Astrocyte (in vitro differentiated cells and primary cell): Measurements from ENCODE around the gene OSBPL5. TPM values are rescaled to one million over a fixed set of nuclear protein-coding genes. Genes with fewer than 3 reads are reported as not detected.

Experiments
- DNase-seq: peaks from one replicate; pipeline ENCODE4 v3.0.0-alpha.2; 2010; ENCODE audit warnings: low read depth
- FAIRE-seq: peaks from 2 replicates; lab custom pipeline; 2011; peaks lifted over from hg19 to GRCh38; lab: Jason Lieb, UNC
- H2AFZ ChIP-seq: 2 replicates; pipeline ENCODE4 v1.6.0; 2012; ENCODE audit warnings: low read depth, low read length, inconsistent platforms
- H3K27ac ChIP-seq: 2 replicates; pipeline ENCODE4 v1.5.1; 2011; ENCODE audit warnings: low read depth, low read length, inconsistent platforms
- H3K27me3 ChIP-seq: 2 replicates; pipeline ENCODE4 v1.6.0; 2011; ENCODE audit warnings: low read length, inconsistent platforms; ENCODE audit not compliant: insufficient read depth
- H3K36me3 ChIP-seq: 2 replicates; pipeline ENCODE4 v1.5.1; 2011; ENCODE audit warnings: low read length, inconsistent platforms; ENCODE audit not compliant: insufficient read depth
- H3K4me1 ChIP-seq: 2 replicates; pipeline ENCODE4 v1.5.1; 2011; ENCODE audit warnings: low read length, inconsistent platforms; ENCODE audit not compliant: insufficient read depth
- H3K4me2 ChIP-seq: 2 replicates; pipeline ENCODE4 v1.6.0; 2012; ENCODE audit warnings: low read length, inconsistent platforms
- H3K4me3 ChIP-seq: 2 replicates; pipeline ENCODE4 v1.5.1; 2011; ENCODE audit warnings: low read depth, mild to moderate bottlenecking, low read length, inconsistent platforms; ENCODE audit not compliant: insufficient read depth
- H3K79me2 ChIP-seq: 2 replicates; pipeline ENCODE4 v1.6.0; 2012; ENCODE audit warnings: mild to moderate bottlenecking, low read length, inconsistent platforms; ENCODE audit not compliant: insufficient read depth
- H3K9ac ChIP-seq: 2 replicates; pipeline ENCODE4 v1.6.0; 2012; ENCODE audit warnings: mild to moderate bottlenecking, low read length, inconsistent platforms
- H3K9me3 ChIP-seq: 2 replicates; pipeline ENCODE4 v1.5.1; 2012; ENCODE audit warnings: low read depth, mild to moderate bottlenecking, low read length, inconsistent platforms; ENCODE audit not compliant: insufficient read depth
- H4K20me1 ChIP-seq: 2 replicates; pipeline ENCODE4 v1.6.0; 2012; ENCODE audit warnings: low read length, inconsistent platforms; ENCODE audit not compliant: insufficient read depth
- H3K27ac Mint-ChIP-seq: one replicate; pipeline ENCODE4 v1.8.0; 2021; ENCODE audit warnings: mild to moderate bottlenecking, mixed read lengths; ENCODE audit not compliant: unreplicated experiment
- H3K27me3 Mint-ChIP-seq: one replicate; pipeline ENCODE4 v1.8.0; 2021; ENCODE audit warnings: low read depth, mixed read lengths; ENCODE audit not compliant: unreplicated experiment
- H3K36me3 Mint-ChIP-seq: one replicate; pipeline ENCODE4 v1.8.0; 2021; ENCODE audit warnings: low read depth, mixed read lengths; ENCODE audit not compliant: unreplicated experiment
- H3K4me1 Mint-ChIP-seq: one replicate; pipeline ENCODE4 v1.8.0; 2021; ENCODE audit warnings: low read depth, mixed read lengths; ENCODE audit not compliant: unreplicated experiment
- H3K4me3 Mint-ChIP-seq: one replicate; pipeline ENCODE4 v1.8.0; 2021; ENCODE audit warnings: mild to moderate bottlenecking, moderate library complexity, mixed read lengths; ENCODE audit not compliant: unreplicated experiment
- H3K9me3 Mint-ChIP-seq: one replicate; pipeline ENCODE4 v1.8.0; 2021; ENCODE audit warnings: mild to moderate bottlenecking, mixed read lengths; ENCODE audit not compliant: unreplicated experiment
- EZH2 ChIP-seq: IDR thresholded peaks from 2 replicates; pipeline ENCODE4 v1.6.1; 2012; ENCODE audit warnings: mild to moderate bottlenecking, low read length, inconsistent platforms; ENCODE audit not compliant: insufficient read depth
- total RNA-seq: library from RNA; stranded (reverse); gene quantifications from 2 replicates; pipeline ENCODE4 v1.2.1, GENCODE V29; 2021
- TF ChIP-seq, protein P1 (sequence below): IDR thresholded peaks from 2 replicates; pipeline ENCODE4 v1.5.1; 2011; ENCODE audit warnings: low read depth, mild to moderate bottlenecking, inconsistent platforms, low read length, moderate library complexity; ENCODE audit not compliant: insufficient read depth

The OSBPL5 gene
- total RNA-seq, 1 donor from 2014 or later, result 29.0 TPM

DNA sequence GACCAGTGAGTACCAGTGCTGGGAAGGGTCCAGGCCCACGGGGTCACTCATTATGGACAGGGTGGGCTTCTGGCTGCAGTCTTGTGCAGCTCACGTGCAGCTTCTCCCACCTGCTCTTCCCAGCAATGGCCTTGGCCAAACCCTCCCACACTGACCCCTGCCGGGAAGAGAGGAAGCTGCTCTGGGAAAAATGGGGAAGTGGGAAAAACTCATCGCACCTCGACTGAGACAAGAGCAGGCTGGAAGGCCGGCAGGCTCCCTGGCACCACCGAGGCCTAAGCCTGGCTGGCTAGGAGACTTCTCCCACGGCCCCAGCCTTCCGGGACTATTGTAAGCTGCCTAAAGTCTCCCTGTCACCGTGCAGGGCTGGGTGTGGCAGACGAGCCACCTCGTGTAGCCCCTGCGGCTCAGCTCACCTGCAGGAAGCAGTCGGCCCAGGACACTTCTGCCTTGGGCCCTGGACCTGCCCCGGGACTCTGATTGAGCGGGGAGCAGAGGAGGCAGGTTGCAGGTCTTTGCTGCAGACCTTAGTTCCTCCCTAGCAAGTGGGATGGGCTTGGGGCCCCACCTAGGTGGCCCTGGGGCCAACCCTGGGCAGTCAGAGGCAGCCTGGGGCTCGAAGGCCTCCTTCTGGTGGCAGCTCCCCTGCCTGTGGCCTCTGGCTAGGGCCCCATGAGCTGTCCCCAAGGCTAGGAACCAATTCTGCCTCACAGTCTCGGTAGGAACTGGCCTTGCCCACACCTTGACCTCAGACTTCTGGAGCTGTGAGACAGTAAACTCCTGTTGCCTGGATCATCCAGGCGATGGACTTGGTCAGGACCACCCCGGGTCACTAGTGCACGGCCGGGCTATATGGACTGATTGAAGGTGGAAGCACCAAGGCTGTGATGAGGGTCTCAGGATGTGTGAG lies 30.4 kb upstream of the OSBPL5 start:
- H3K4me1 ChIP-seq, result no peaks in the 10 kb centered on the region
- no peaks in the 10 kb centered on the region for H3K9me3 Mint-ChIP-seq
- no peaks in the 10 kb centered on the region for H3K79me2 ChIP-seq
- DNase-seq, result no peak
- TF ChIP-seq, protein P1, sequence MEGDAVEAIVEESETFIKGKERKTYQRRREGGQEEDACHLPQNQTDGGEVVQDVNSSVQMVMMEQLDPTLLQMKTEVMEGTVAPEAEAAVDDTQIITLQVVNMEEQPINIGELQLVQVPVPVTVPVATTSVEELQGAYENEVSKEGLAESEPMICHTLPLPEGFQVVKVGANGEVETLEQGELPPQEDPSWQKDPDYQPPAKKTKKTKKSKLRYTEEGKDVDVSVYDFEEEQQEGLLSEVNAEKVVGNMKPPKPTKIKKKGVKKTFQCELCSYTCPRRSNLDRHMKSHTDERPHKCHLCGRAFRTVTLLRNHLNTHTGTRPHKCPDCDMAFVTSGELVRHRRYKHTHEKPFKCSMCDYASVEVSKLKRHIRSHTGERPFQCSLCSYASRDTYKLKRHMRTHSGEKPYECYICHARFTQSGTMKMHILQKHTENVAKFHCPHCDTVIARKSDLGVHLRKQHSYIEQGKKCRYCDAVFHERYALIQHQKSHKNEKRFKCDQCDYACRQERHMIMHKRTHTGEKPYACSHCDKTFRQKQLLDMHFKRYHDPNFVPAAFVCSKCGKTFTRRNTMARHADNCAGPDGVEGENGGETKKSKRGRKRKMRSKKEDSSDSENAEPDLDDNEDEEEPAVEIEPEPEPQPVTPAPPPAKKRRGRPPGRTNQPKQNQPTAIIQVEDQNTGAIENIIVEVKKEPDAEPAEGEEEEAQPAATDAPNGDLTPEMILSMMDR, result peak; percentile 12
- TF ChIP-seq EZH2, result no peak
- H3K9me3 ChIP-seq, result no peaks in the 10 kb centered on the region
- H3K27me3 ChIP-seq, result peaks cover 5% of the 10 kb centered on the region
- no peak overlapping the region for H3K4me2 ChIP-seq
- peak overlapping the region; percentile 54 for H3K4me3 Mint-ChIP-seq
- H3K36me3 Mint-ChIP-seq, result no peaks in the 10 kb centered on the region
- H3K4me1 Mint-ChIP-seq, result peaks cover 2% of the 10 kb centered on the region
- no peak overlapping the region for H3K27ac Mint-ChIP-seq
- H3K4me3 ChIP-seq, result no peak overlapping the region
- no peaks in the 10 kb centered on the region for H3K36me3 ChIP-seq
- H3K27me3 Mint-ChIP-seq, result peaks cover 36% of the 10 kb centered on the region
- no peaks in the 10 kb centered on the region for H4K20me1 ChIP-seq
- FAIRE-seq, result no peak
- no peak overlapping the region for H3K9ac ChIP-seq
- no peak overlapping the region for H2AFZ ChIP-seq
- H3K27ac ChIP-seq, result no peak overlapping the region

DNA sequence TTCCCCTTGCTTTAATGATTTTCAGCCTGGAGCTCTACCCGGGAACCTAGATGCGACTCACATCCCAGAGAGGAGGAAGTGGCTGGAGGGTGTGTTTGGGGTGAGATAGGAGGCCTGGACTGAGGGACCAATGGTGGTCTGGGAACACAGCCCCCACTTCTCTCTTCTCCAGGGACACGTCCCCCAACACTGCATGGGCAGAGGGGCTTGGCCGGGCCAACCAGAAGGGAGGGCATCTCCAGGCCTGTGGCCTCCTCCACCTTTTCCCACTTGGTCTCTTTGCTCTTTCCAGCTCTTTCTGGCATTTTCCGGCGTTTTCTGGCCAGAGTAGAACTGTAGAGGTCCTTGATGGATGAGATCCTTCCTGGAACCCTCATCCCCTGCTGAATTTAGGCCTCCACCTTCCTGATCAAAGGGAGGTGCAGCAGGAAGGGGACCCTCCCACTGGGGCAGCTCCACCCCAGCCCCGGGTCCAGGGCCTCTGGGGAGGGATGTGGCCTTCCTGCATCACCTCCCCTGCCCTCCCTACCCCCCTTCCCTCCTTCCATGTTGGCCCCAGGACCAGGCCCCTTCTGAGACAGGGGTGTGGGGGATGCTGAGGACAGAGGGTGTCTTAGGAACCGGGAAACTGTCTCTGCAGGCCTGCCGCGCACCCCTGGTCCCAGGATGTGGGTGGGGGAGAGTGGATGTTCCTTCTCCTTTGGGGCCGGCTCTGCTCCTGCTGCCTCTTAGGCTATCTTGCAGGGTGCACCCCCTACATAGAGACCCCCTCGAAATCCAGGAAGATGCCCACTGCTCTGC lies 29.1 kb upstream of the OSBPL5 start:
- peaks cover 5% of the 10 kb centered on the region for H3K9me3 ChIP-seq
- H3K27ac ChIP-seq, result no peak overlapping the region
- H3K9me3 Mint-ChIP-seq, result no peaks in the 10 kb centered on the region
- no peak overlapping the region for H3K4me2 ChIP-seq
- no peak overlapping the region for H2AFZ ChIP-seq
- H4K20me1 ChIP-seq, result no peaks in the 10 kb centered on the region
- no peak overlapping the region for H3K4me3 Mint-ChIP-seq
- no peak for FAIRE-seq
- no peak for DNase-seq
- no peak overlapping the region for H3K9ac ChIP-seq
- no peak overlapping the region for H3K27ac Mint-ChIP-seq
- no peak overlapping the region for H3K4me3 ChIP-seq
- H3K4me1 Mint-ChIP-seq, result peaks cover 2% of the 10 kb centered on the region
- no peaks in the 10 kb centered on the region for H3K79me2 ChIP-seq
- H3K27me3 ChIP-seq, result peaks cover 6% of the 10 kb centered on the region
- no peak for TF ChIP-seq EZH2
- TF ChIP-seq, protein P1, result no peak
- H3K36me3 Mint-ChIP-seq, result no peaks in the 10 kb centered on the region
- H3K27me3 Mint-ChIP-seq, result peaks cover 31% of the 10 kb centered on the region
- H3K4me1 ChIP-seq, result no peaks in the 10 kb centered on the region
- H3K36me3 ChIP-seq, result no peaks in the 10 kb centered on the region
